ENCODE data around the gene DAZAP1.

Gene DAZAP1

DNA sequence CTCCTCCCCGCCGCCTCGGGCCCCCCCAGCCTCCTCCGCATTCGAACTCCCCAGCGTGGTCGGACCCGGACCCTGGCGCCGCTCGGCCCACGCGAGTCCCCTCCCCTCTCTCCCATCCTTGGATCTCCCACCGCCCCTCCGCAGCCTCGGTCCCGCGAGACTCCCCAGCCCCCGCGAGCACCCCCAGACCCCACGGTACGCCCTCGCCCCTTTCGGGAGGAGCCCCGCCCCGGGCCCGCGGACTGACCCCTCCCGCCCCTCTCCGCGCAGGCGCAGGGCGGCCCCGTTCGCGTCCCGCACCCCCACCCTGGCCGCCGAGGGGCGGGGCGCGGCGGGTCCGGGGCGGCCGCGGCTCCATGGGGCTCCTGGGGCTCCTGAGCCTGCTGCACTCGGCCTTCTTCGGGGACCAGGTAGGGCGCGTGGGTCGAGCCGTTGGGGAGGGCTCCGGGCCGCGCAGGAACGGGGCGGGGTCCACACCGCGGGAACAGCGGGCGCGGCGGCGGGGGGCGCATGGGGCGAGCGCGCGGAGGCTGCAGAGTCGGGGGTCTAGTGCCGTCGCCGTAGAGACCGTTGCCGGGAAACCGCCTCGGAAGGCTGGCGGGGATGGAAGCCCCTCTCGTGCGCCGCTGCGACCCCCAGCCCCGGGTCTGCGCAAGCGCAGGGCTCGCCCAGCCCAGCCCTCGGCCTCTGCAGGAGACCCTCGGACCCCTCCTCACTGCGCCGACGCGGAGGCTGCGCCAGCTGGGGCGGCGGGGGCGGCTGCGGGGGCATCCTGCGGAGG, 38.7 kb downstream of the DAZAP1 start:
- peak; percentile 18 for DNase-seq

GRCh38 chr19:1446713-1447481, 39.5 kb downstream of the DAZAP1 start:
- no peak for DNase-seq

DNA sequence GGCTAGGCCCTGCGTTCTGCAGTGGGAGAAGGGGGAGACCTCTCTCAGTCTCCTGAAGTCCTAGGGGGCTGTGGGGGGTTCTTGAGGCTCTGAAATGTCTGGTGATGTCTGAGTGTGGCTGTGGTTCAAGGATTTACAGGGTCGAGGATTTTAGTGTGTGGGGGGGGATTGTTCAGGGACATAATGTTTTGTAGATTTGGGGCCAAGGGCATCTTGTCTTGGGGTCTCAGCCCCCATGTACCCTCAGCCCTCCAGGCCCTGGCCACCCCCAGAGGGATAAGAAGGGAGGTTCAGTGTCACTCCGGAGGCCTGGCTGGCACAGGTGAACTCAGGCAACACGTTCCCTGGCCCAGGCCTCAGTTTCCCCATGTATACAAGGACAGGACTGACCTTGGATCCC, 40.1 kb downstream of the DAZAP1 start:
- DNase-seq, result no peak

DNA sequence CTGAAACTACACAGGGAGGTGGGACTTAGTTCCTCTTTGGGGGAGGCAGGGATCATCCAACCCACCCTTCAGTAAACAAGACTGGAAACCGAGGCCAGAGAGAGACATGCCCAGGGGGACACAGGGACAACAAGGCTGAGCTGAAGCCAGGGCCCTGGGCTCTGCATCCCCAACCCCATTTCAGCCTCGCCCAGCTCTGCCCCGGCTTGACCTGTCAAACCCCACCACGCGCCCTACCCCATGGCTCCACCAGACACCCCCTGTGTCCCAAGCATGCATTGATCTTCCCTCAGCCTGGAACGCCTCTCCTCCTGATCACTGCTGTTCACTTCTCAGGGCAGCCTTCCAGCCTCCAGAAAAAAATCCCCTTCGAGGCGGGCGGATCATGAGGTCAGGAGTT, 40.6 kb downstream of the DAZAP1 start:
- DNase-seq, result no peak

DNA sequence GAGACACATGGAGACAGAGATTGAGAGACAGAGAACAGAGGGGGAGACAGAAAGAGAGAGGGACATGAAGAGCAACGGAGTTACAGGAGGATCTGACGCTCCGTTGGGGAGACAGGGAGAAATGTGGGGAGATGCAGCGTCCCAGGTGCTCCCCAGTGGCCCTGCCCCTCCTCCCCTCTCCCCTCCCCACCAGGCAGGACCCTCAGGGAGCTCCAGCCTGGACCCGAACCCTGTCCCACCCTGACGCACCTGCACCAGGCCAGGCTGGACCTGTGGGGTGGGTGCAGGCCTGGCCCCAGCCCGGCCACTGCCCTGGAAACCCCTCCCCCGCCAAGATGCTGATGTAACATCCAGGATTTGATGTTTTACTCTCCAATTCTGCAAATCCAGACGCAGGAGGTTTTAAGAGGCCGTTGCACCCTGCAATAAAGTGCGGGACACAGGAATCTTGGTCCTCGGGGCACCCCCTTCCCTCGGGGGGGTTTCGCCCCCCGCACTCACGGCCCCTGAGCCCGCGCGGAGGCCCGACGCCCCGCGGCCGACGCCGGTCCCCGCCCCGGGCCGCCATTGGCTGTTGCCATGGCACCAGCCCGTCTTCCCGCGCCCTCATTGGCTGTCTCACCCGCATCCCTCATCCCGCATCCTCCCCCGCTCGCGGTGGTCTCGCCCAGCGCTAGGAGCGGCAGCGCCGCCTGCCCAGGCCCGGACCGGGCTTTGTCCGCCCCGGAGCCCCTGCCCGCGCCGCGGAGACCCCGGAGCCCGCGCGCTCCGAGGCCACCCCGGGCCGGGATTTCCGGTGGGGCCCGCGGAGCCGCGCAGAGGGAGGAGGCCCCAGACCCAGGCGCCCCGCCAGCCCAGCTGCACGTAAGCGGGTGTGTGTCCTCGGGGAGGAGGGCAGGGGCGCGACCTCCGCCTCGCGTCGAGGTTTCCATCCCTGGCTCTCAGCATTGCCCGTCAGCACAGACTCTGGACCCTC, 42.4 kb downstream of the DAZAP1 start, which contains the start of gene APC2:
APC2 (plus strand) TSS at position 655 of the 976 bp plus-strand sequence. CDS start 2,881 bp downstream, outside the sequence.
- peak; percentile 82 for DNase-seq

DNA sequence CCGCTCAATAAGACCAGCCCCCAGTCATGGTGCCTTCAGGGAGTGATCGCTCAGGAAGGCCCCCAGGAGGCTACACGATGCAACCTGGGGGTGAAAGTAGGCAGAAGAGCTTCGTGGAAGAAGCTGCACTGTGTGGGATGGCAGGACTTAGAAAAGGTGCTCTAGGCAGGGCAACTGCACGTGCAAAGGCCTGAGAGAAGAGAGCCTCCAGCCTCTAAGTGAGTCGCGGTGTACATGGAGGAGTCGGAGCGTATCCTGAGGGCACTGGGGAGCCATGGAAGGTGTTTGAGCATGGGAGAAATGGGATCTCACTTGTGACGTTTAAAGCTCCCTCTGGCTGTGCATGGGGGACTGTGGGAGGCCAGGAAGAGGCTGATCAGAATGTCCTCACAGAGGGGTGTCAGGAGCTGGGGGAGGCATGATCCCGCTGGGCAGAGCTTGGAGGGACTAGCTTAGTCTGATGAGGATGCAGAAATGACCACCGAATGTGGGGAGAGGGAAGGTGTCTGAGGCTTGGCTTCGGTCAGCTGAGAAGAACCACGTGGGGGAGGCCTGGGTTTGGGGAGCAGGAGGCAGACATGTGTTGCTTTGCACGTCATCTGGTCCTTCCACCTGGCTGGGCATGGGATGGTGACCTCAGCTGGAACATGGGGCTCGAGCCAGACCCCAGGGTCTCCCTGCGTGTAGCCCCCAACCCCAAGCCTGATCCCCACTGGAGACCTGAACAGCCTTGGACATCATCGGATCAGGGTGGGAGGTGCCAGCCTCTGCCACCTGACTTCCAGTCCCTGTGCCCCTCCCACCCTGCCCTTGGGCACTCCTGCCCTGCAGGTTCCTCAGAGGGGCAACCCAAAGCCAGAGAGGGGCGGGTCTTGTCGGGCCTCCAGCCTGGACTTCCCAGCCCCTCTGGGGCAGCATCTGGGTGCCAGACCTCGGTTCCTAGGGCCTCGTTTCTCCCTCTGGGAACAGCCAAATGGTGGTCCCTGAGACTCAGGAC, 43.6 kb downstream of the DAZAP1 start:
- DNase-seq, result no peak

- no peak for DNase-seq
These were observed 44.8 kb downstream of the DAZAP1 start for GRCh38 chr19:1451916-1452801.

DNA sequence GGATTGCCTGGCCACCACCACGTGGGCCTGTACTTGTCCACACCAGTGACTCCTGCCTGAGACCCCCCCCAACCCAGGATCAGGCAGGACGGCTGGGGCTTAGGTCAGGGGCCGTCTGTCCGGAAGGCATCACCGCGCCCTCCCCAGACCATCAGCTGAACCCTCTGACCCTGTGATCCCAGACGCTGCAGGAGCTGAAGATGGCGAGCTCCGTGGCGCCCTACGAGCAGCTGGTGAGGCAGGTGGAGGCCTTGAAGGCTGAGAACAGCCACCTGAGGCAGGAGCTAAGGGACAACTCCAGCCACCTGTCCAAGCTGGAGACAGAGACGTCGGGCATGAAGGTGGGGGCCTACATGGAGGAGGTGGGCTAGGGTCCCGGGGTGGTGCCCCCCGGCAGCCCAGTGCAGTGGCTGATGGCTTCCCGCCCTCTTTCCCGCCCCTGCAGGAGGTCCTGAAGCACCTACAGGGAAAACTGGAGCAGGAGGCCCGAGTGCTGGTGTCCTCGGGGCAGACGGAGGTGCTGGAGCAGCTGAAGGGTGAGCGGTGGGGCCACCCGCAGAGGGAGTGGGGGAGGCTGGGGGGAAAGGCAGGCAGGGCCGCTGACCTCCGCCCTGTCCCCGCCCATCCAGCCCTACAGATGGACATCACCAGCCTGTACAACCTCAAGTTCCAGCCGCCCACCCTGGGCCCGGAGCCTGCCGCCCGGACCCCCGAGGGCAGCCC, 45.6 kb downstream of the DAZAP1 start:
- DNase-seq, result no peak

GRCh38 chr19:1453525-1454364, 46.4 kb downstream of the DAZAP1 start:
- DNase-seq, result no peak

DNA sequence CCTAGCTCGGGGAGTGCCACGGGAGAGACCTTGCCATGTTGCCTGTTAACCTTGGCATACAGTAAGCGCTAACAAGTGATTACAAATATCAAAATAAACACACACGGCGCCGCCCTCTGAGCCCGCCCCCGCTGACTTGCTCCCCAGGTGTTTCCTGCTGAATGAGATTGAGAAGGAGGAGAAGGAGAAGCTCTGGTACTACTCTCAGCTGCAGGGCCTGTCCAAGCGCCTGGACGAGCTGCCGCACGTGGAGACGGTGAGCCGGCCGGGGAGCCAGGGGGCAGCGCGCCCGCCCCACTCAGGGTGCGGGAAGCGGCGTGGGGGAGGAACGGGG, 47.6 kb downstream of the DAZAP1 start:
- no peak for DNase-seq

DNA sequence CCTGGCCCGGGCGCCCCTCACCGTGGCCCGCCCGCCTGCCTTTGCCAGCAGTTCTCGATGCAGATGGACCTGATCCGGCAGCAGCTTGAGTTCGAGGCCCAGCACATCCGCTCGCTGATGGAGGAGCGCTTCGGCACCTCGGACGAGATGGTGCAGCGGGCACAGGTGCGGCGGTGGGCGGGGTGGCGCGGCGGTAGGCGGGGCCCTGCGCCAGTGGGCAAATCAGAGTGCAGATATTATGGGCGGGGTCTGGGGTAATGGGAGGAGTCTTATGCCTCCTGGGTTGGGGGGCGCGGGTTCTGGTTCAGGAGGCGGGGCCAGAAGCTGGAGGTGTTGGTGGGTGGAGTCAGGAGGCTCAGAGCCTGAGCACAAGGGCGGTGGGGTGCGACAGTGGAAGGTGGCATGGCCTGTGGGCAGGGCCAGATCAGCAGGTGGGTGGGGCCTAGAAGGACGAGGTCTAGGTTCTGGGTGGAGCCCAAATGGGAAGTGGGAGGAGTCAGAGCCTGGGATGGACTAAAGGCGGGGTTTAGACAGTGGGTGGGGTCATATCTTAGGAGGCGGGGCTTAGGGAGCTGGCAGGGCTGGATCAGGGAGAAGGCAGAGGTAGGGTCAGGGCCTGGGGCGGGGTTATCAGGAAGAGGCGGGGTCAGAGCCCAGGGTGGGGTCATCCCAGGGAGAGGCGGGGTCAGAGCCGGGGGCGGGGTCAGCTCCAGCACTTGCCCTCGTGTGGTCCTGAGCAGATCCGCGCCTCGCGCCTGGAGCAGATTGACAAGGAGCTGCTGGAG, 48.1 kb downstream of the DAZAP1 start:
- DNase-seq, result no peak

- DNase-seq, result no peak
These were observed 48.9 kb downstream of the DAZAP1 start for GRCh38 chr19:1456121-1456900.

DNA sequence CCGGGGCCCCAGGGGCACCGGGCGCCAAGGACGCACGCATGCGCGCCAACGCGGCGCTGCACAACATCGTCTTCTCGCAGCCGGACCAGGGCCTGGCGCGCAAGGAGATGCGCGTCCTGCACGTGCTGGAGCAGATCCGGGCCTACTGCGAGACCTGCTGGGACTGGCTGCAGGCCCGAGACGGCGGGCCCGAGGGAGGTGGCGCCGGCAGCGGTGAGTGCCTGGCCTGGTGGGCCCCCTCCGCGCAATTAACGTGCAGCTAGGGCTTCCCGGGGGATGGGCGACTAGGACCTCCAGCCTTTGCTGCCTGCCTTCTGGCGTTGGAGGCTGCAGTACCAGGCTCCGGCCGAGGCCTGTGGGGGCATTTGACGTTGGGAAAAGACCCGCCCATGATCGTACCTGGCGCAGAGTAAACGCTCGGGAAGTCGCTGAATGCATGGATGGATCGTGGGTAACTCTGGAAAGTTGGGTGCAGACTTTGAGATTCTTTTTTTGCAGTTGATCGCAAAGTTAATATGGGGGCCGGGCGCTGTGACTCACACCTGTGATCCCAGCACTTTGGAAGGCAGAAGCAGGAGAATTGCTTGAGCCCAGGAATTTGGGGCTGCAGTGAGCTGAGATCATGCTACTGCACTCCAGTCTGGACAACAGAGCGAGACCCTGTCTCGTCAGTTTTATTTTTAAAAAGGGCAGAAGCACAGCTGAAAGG, 49.8 kb downstream of the DAZAP1 start:
- no peak for DNase-seq

DNA sequence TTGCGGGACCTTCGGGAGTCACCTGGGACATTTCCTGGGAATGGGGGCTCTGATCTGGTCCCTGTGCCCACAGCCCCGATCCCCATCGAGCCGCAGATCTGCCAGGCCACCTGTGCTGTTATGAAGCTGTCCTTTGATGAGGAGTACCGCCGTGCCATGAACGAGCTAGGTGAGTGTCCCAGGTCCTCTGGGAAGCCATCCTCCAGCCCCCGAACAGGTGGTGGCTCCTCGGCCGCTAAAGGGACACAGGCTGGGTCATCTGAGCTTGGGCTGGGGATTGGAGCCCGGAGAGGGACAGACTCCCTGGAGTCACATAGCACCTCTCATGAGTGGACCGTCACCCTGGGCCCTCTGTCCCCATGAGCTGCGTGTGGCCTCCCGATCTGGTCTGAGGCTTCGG, 50.5 kb downstream of the DAZAP1 start:
- no peak for DNase-seq

DNA sequence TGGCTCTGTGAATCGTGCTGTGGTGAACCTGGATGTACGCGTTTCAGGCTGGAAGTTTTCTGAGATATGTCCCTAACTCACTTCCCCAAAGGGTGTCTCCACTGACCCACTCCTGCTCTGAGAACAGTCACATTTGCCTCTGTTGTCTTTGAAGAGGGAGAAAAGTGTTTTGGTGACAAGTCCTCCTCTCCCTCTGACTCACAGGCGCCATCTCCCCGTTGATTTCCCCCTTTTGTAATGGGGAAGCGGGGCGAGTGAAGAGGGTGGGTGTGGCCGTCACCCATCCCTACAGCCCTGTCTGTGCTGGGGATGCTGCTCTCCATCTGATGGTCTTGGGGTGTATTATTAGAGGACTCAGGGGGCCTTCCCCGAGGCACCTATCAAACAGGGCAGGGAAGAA, 52.1 kb downstream of the DAZAP1 start:
- no peak for DNase-seq

Measured in DMS79 (cell line).